Liver (tissue), 9 donors: Measurements from ENCODE around the gene PSMB10. TPM values are rescaled to one million over a fixed set of nuclear protein-coding genes. Genes with fewer than 3 reads are reported as not detected.

Experiments used
- DNase-seq: peaks from one replicate; pipeline ENCODE4 v3.0.0-alpha.2; 2017; ENCODE audit warnings: low spot score
- H3K27ac ChIP-seq, 2 donors: one replicate each; pipeline ENCODE4 v1.7.0; 2013; ENCODE audit warnings: inconsistent platforms in 2 of 2, low read length in 2 of 2, control low read depth in 1 of 2, low read depth in 1 of 2, mild to moderate bottlenecking in 1 of 2
- H3K27me3 ChIP-seq, 4 donors: one replicate each; pipeline versions ENCODE4 v1.6.1 to v1.7.0; 2013; ENCODE audit warnings: low read length in 3 of 4, inconsistent platforms in 1 of 4, mild to moderate bottlenecking in 1 of 4, moderate library complexity in 1 of 4; ENCODE audit not compliant: control insufficient read depth in 4 of 4, insufficient read depth in 4 of 4
- H3K36me3 ChIP-seq, 4 donors: one replicate each; pipeline versions ENCODE4 v1.6.1 to v1.7.0; 2013; ENCODE audit warnings: low read length in 3 of 4, mild to moderate bottlenecking in 3 of 4, low read depth in 1 of 4, moderate library complexity in 1 of 4; ENCODE audit not compliant: control insufficient read depth in 4 of 4, insufficient read depth in 3 of 4
- H3K4me1 ChIP-seq, 4 donors: one replicate each; pipeline versions ENCODE4 v1.6.1 to v1.7.0; 2013; ENCODE audit warnings: low read length in 3 of 4, mild to moderate bottlenecking in 3 of 4, moderate library complexity in 1 of 4; ENCODE audit not compliant: control insufficient read depth in 4 of 4, insufficient read depth in 4 of 4
- H3K4me3 ChIP-seq, 3 donors: one replicate each; pipeline versions ENCODE4 v1.6.1 to v1.7.0; 2013; ENCODE audit warnings: low read length in 3 of 3, control low read depth in 1 of 3, low read depth in 1 of 3, mild to moderate bottlenecking in 1 of 3
- H3K9ac ChIP-seq, 2 donors: one replicate each; pipeline ENCODE4 v1.7.0; 2013; ENCODE audit warnings: low read length in 2 of 2, mild to moderate bottlenecking in 2 of 2, moderate library complexity in 2 of 2, control low read depth in 1 of 2, low read depth in 1 of 2
- H3K9me3 ChIP-seq, 4 donors: one replicate each; pipeline versions ENCODE4 v1.6.1 to v1.7.0; 2013; ENCODE audit warnings: low read length in 3 of 4; ENCODE audit not compliant: control insufficient read depth in 4 of 4
- EGR1 ChIP-seq, 2 donors: IDR thresholded peaks; 2 replicates each; pipeline ENCODE4 v1.6.1; 2016 to 2018; ENCODE audit warnings: antibody characterized with exemption in 2 of 2, low read depth in 2 of 2
- FOXA1 ChIP-seq: IDR thresholded peaks from 2 replicates; pipeline ENCODE4 v1.6.1; 2016; ENCODE audit warnings: antibody characterized with exemption
- FOXA2 ChIP-seq: IDR thresholded peaks from 2 replicates; pipeline ENCODE4 v1.6.1; 2016; ENCODE audit warnings: antibody characterized with exemption
- GABPA ChIP-seq, 2 donors: IDR thresholded peaks in 1 of 2; conservative IDR thresholded peaks in 1 of 2; 2 replicates each; pipeline ENCODE4 v1.6.1; 2016; ENCODE audit warnings: antibody characterized with exemption in 2 of 2, mild to moderate bottlenecking in 1 of 2, moderate library complexity in 1 of 2
- HNF4A ChIP-seq, 2 donors: conservative IDR thresholded peaks; 2 replicates each; pipeline ENCODE4 v1.6.1; 2016; ENCODE audit warnings: antibody characterized with exemption in 2 of 2, mild to moderate bottlenecking in 2 of 2
- HNF4G ChIP-seq: IDR thresholded peaks from 2 replicates; pipeline ENCODE4 v1.6.1; 2016; ENCODE audit warnings: antibody characterized with exemption
- JUND ChIP-seq, 2 donors: IDR thresholded peaks; 2 replicates each; pipeline ENCODE4 v1.6.1; 2016; ENCODE audit warnings: antibody characterized with exemption in 2 of 2
- MAX ChIP-seq: IDR thresholded peaks from 2 replicates; pipeline ENCODE4 v1.6.1; 2016; ENCODE audit warnings: antibody characterized with exemption
- NR2F2 ChIP-seq: IDR thresholded peaks from 2 replicates; pipeline ENCODE4 v1.6.1; 2016; ENCODE audit warnings: antibody characterized with exemption
- RAD21 ChIP-seq, 2 donors: IDR thresholded peaks; 2 replicates each; pipeline ENCODE4 v1.6.1; 2016; ENCODE audit warnings: antibody characterized with exemption in 2 of 2, mild to moderate bottlenecking in 2 of 2
- REST ChIP-seq: IDR thresholded peaks from 2 replicates; pipeline ENCODE4 v1.6.1; 2016; ENCODE audit warnings: antibody characterized with exemption, mild to moderate bottlenecking
- RXRA ChIP-seq, 2 donors: IDR thresholded peaks; 2 replicates each; pipeline ENCODE4 v1.6.1; 2017 to 2018; ENCODE audit warnings: antibody characterized with exemption in 2 of 2, mild to moderate bottlenecking in 1 of 2
- SP1 ChIP-seq: IDR thresholded peaks from 2 replicates; pipeline ENCODE4 v1.6.1; 2018; ENCODE audit warnings: antibody characterized with exemption, mild to moderate bottlenecking
- TAF1 ChIP-seq: conservative IDR thresholded peaks from 2 replicates; pipeline ENCODE4 v1.6.1; 2016; ENCODE audit warnings: antibody characterized with exemption, mild to moderate bottlenecking
- YY1 ChIP-seq: IDR thresholded peaks from 2 replicates; pipeline ENCODE4 v1.6.1; 2016; ENCODE audit warnings: antibody characterized with exemption, mild to moderate bottlenecking
- ZBTB33 ChIP-seq: IDR thresholded peaks from 2 replicates; pipeline ENCODE4 v1.6.1; 2016; ENCODE audit warnings: antibody characterized with exemption
- WGBS: extraction: QIAGEN DNeasy Blood & Tissue Kit; methylation state at CpG from one replicate; pipeline ENCODE4 v1.1.7; 2013; 5-methylcytosine and 5-hydroxymethylcytosine counted together
- polyA plus RNA-seq, 2 donors: library from polyadenylated mRNA; stranded (reverse) in 1 of 2; unstranded in 1 of 2; fragments of 200-250 nt in 1 of 2; fragments of >200 nt in 1 of 2; fragmentation: Nextera tagmentation in 1 of 2; extraction: Ambion mirVana in 1 of 2; gene quantifications; one replicate each; pipeline versions ENCODE4 v1.2.1 to v1.2.3, GENCODE V29; 2013 to 2015
- total RNA-seq, 2 donors: library from RNA; depleted of rRNA; stranded (reverse); fragments of >200 nt; gene quantifications; one replicate each; pipeline ENCODE4 v1.2.3, GENCODE V29; 2014
- TF ChIP-seq, protein P1 (sequence below): IDR thresholded peaks from 2 replicates; pipeline ENCODE4 v1.6.1; 2016; ENCODE audit warnings: antibody characterized with exemption
- TF ChIP-seq, protein P2 (sequence below): fragments of 150-350 bp; IDR thresholded peaks from 2 replicates; pipeline ENCODE4 v1.5.1; 2017; ENCODE audit warnings: improper control_type of control experiment, low read depth, low read length; ENCODE audit not compliant: missing input control
- donor health status: healthy.
- donor health status: healthy.
- donor health status: healthy.
- donor health status: healthy.
- donor health status: healthy.

The PSMB10 gene
- total and polyA plus RNA-seq, 4 donors, result 24.8 to 48.2 (median 32.3) TPM

DNA sequence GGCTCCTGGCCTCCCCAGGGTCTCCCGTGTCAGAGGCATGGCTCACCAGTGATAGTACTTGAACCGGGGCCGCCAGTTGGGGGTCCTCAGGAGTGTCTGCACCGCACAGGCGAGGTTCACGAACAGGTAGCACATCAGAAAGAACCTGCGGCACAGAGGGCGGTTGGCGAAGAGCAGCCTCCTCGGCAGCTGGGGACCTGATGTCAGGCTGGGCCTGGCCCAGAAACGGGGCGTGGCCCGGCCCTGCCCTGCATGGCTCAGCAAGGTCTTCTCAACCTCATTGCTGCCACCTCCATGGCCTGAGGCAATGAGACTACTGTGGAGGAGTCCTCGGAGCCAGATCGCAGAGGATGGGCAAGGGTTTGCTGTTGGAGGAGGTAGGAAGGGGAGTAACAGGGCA is 11.4 kb upstream of the PSMB10 start:
- TF ChIP-seq EGR1 (IDR thresholded peaks at IDR 0.05; ENCODE audit: low read depth in 2 of 2), result no peak
- no peak for TF ChIP-seq RXRA (IDR thresholded peaks at IDR 0.05)
- TF ChIP-seq FOXA1, result no peak
- TF ChIP-seq HNF4A (conservative IDR thresholded peaks at IDR 0.05), result no peak
- no peak for TF ChIP-seq YY1
- TF ChIP-seq TAF1, result no peak
- TF ChIP-seq, protein P1, sequence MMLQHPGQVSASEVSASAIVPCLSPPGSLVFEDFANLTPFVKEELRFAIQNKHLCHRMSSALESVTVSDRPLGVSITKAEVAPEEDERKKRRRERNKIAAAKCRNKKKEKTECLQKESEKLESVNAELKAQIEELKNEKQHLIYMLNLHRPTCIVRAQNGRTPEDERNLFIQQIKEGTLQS, result no peak
- TF ChIP-seq RAD21 (IDR thresholded peaks at IDR 0.05), result no peak
- no peak for TF ChIP-seq JUND (IDR thresholded peaks at IDR 0.05)
- TF ChIP-seq SP1, result no peak
- no peak for TF ChIP-seq NR2F2
- Histone ChIP-seq H3K4me1 (peaks cover 4 to 32% (median 20%) of the 10 kb centered on the region in 4 donors), H3K27me3 (no peaks in the 10 kb centered on the region), H3K9ac (no peak overlapping the region), H3K36me3 (peaks cover 12 to 65% (median 24%) of the 10 kb centered on the region in 4 donors), H3K9me3 (no peaks in the 10 kb centered on the region), H3K27ac (no peak overlapping the region), H3K4me3 (no peak overlapping the region)
- DNase-seq, result no peak
- 88% methylated on average over 15 of the region's 15 CpGs for whole genome bisulfite sequencing

- Histone ChIP-seq H3K27me3 (no peaks in the 10 kb centered on the region), H3K9ac (no peak overlapping the region), H3K4me3 (no peak overlapping the region), H3K4me1 (peaks cover 9 to 40% (median 28%) of the 10 kb centered on the region in 4 donors), H3K36me3 (peaks cover 15 to 64% (median 24%) of the 10 kb centered on the region in 4 donors), H3K9me3 (no peaks in the 10 kb centered on the region), H3K27ac (no peak overlapping the region)
- no peak for TF ChIP-seq GABPA (IDR thresholded peaks at IDR 0.05 in 1 of 2, conservative IDR thresholded peaks at IDR 0.05 in 1 of 2)
- TF ChIP-seq FOXA2, result no peak
- no peak for TF ChIP-seq REST
- no peak for TF ChIP-seq RXRA (IDR thresholded peaks at IDR 0.05)
- TF ChIP-seq ZBTB33, result no peak
- no peak for TF ChIP-seq NR2F2
- no peak for TF ChIP-seq HNF4G
- TF ChIP-seq, protein P2, sequence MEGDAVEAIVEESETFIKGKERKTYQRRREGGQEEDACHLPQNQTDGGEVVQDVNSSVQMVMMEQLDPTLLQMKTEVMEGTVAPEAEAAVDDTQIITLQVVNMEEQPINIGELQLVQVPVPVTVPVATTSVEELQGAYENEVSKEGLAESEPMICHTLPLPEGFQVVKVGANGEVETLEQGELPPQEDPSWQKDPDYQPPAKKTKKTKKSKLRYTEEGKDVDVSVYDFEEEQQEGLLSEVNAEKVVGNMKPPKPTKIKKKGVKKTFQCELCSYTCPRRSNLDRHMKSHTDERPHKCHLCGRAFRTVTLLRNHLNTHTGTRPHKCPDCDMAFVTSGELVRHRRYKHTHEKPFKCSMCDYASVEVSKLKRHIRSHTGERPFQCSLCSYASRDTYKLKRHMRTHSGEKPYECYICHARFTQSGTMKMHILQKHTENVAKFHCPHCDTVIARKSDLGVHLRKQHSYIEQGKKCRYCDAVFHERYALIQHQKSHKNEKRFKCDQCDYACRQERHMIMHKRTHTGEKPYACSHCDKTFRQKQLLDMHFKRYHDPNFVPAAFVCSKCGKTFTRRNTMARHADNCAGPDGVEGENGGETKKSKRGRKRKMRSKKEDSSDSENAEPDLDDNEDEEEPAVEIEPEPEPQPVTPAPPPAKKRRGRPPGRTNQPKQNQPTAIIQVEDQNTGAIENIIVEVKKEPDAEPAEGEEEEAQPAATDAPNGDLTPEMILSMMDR, result no peak
- no peak for TF ChIP-seq HNF4A (conservative IDR thresholded peaks at IDR 0.05)
- TF ChIP-seq YY1, result no peak
- TF ChIP-seq MAX, result no peak
- no peak for TF ChIP-seq RAD21 (IDR thresholded peaks at IDR 0.05)
- no peak for TF ChIP-seq SP1
- no peak for TF ChIP-seq JUND (IDR thresholded peaks at IDR 0.05)
- no peak for TF ChIP-seq TAF1
- TF ChIP-seq EGR1 (IDR thresholded peaks at IDR 0.05; ENCODE audit: low read depth in 2 of 2), result no peak
- TF ChIP-seq, protein P1, result no peak
- no peak for TF ChIP-seq FOXA1
- 95% methylated on average over 28 of the region's 28 CpGs for WGBS
- no peak for DNase-seq
These were observed 10.4 kb upstream of the PSMB10 start for GRCh38 chr16:67946966-67947558.
